HG03575 (cell line): Measurements from ENCODE around the gene LIPJ.

Source experiments
- ATAC-seq: cut with Tn5 transposase; IDR thresholded peaks from one replicate; pipeline ENCODE4 v1.9.1; 2021; ENCODE audit not compliant: unreplicated experiment, insufficient number of reproducible peaks, low FRiP score; ENCODE audit errors: extremely low read depth

The LIPJ gene

GRCh38 chr10:88592381-88592780 is 5.8 kb downstream of the LIPJ start:
- ATAC-seq: no peak

- ATAC-seq: no peak
These were observed 6.3 kb downstream of the LIPJ start for GRCh38 chr10:88592906-88593305.

GRCh38 chr10:88594482-88594881 is 7.9 kb downstream of the LIPJ start:
- ATAC-seq: no peak

GRCh38 chr10:88598055-88598454 is 11.5 kb downstream of the LIPJ start:
- no peak for ATAC-seq

GRCh38 chr10:88608052-88608732 is 21.6 kb downstream of the LIPJ start:
- no peak for ATAC-seq

- no peak for ATAC-seq
These were observed 22.2 kb downstream of the LIPJ start for GRCh38 chr10:88608780-88609179.

- ATAC-seq: no peak
These were observed 29.9 kb downstream of the LIPJ start for GRCh38 chr10:88616250-88616977.

GRCh38 chr10:88617772-88618300 is 31.3 kb downstream of the LIPJ start:
- no peak for ATAC-seq

- ATAC-seq: no peak
These were observed 31.9 kb downstream of the LIPJ start for GRCh38 chr10:88618496-88618895.

GRCh38 chr10:88620441-88620840 is 33.9 kb downstream of the LIPJ start:
- ATAC-seq: no peak

- ATAC-seq: no peak
These were observed 37.3 kb downstream of the LIPJ start for GRCh38 chr10:88623835-88624234.

GRCh38 chr10:88624840-88625239 is 38.3 kb downstream of the LIPJ start:
- no peak for ATAC-seq

- ATAC-seq: no peak
These were observed 53.6 kb downstream of the LIPJ start for GRCh38 chr10:88640186-88640585.

GRCh38 chr10:88642209-88642608 is 55.6 kb downstream of the LIPJ start:
- ATAC-seq: no peak

- ATAC-seq: no peak
These were observed 56.4 kb downstream of the LIPJ start for GRCh38 chr10:88642963-88643362.

GRCh38 chr10:88647061-88647615 is 60.6 kb downstream of the LIPJ start:
- no peak for ATAC-seq

- no peak for ATAC-seq
These were observed 64.6 kb downstream of the LIPJ start for GRCh38 chr10:88651101-88651551.

- ATAC-seq: no peak
These were observed 66.1 kb downstream of the LIPJ start for GRCh38 chr10:88652616-88653015.
